Epidermal melanocyte (primary cell): ENCODE measurements around the gene STAT5B.
"Not testable (repeated sequence)": the region's sequence is repeated elsewhere in the genome, so short reads cannot be mapped to it uniquely, and the experiment has no call there.

Source experiments
- DNase-seq: peaks from one replicate; pipeline ENCODE4 v3.0.0; 2011; ENCODE audit warnings: low spot score; ENCODE audit not compliant: insufficient read length

STAT5B gene

DNA sequence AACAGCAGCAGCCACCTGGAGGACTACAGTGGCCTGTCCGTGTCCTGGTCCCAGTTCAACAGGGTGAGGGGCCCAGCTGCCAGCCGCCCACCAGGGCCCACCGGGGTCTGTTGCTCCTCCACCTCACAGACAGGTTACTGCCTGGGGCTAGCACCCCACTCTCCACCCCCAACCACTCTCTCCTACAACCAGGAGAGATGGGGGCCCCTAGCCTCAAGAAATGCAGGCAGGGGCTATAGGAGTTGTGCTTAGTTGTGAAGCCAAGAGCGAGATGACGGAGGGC lies 30.1 kb upstream of the STAT5B start:
- DNase-seq, result no peak

DNA sequence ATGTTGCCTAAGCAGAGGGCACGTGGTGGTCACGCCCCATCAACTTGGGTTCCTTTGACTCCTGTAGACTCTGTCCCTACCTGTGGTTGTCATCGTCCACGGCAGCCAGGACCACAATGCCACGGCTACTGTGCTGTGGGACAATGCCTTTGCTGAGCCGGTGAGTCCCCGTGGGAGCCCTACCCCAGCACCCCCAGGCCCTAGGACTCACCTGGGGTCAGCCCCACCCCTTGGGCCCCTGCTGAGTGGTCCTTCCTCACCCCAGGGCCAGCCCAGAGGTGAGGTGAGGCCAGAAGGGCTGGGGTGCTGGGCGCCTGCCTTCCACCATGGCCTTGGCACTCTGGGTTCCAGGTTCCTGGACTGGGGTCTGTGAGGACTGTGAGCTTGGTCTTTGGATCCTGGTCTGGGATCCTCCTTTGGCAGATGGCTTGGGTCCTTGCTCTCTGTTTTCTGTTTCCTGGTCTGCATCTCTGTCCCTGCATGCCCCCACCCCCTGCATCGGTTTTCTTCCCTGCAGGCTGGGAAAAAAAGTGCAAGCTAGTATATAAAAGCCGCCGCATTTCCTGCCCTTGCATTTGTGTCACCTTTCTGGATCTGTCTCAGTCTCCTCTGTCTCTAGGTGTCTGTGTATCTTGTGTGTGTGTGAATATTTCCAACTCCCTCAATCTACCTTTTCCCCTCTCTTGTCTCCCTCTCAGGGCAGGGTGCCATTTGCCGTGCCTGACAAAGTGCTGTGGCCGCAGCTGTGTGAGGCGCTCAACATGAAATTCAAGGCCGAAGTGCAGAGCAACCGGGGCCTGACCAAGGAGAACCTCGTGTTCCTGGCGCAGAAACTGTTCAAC lies 29.6 kb upstream of the STAT5B start:
- DNase-seq, result no peak

DNA sequence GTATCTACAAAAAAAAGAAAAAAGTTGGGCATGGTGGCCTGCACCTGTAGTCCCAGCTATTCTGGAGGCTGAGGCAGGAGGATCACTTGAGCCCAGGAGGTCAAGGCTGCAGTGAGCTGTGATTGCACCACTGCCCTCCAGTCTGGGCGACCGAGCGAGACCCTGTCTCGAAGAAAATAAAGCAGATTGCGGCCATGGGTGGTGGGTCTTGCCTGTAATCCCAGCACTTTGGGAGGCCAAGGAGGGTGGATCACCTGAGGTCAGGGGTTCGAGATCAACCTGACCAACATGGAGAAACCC lies 28.8 kb upstream of the STAT5B start:
- DNase-seq, result not testable (repeated sequence)

DNA sequence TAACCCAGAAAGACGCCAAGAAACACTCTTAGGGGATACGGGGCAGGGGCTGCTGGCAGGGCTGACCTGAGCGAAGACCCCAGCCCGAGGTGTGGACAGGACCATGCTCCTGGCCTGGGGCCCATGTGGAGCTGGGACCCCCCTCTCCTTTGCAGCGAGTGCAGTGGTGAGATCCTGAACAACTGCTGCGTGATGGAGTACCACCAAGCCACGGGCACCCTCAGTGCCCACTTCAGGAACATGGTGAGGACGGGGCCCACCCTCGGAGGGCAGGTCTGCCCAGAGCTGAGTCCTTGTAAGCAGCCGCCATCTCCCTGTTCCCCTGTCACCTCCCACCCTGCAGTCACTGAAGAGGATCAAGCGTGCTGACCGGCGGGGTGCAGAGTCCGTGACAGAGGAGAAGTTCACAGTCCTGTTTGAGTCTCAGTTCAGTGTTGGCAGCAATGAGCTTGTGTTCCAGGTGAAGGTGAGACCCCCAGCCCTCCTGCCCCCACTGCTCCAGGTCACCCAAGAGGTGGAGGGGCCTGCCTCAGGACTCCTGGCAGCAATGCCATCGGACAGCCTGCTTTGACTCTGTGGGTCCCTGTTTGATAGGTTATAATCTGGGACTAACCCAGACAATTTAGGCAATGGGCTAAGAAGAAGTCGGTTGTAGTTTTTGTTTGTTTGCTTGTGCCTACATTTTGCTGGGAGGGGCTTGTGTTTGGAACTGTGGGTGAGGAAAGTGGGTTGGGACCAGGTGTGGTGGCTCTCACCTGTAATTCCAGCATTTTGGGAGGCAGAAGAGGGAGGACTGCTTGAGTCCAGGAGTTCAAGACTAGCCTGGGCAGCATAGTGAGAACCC lies 28.2 kb upstream of the STAT5B start:
- DNase-seq, result no peak

DNA sequence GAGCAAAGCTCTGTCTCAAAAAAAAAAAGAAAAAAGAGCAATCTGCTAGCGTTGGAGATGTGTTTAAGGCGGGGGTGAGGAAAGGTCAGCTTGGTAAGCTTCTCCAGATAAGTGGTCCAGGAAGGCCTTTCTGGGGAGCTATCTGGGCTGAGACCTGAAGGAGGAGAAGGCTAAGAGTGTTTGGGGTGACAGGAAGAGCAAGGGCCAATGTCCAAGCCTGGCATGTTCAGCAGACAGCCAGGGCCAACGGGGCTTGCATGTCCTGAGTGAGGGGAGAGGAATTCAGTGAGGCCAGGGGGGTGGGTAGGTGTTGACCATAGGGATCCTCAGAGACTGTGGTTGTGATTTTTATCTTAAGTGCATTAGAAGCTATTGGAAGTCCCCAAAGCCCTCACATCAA lies 27.5 kb upstream of the STAT5B start:
- DNase-seq, result no peak

DNA sequence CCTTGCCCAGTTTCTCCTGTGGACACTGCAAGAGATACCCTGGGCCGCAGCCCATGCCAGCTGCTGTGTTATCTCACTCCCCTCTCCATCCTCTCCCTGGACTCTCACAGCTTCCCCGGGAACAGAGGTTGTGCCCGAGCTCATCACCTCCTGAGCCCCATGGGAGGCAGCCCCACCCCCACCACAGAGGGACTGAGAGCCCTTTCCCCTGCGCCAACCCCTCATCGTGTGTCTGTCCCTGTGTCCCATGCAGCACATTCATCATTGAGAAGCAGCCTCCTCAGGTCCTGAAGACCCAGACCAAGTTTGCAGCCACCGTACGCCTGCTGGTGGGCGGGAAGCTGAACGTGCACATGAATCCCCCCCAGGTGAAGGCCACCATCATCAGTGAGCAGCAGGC lies 24.8 kb upstream of the STAT5B start:
- no peak for DNase-seq

DNA sequence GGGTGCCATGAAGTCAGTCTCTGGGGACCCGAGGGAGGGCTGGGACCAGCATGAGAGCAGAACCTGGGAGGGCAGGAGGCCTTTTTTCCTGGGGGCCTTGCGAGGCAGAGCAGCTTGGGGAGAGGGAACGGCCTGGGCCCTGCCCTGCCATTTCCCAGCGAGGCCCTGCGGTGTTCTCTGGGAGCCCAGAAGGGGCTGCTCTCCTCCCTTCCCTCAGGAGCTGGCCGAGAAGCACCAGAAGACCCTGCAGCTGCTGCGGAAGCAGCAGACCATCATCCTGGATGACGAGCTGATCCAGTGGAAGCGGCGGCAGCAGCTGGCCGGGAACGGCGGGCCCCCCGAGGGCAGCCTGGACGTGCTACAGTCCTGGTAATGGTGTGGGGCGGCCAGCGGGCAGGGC lies 23.7 kb upstream of the STAT5B start:
- not testable (repeated sequence) for DNase-seq

DNA sequence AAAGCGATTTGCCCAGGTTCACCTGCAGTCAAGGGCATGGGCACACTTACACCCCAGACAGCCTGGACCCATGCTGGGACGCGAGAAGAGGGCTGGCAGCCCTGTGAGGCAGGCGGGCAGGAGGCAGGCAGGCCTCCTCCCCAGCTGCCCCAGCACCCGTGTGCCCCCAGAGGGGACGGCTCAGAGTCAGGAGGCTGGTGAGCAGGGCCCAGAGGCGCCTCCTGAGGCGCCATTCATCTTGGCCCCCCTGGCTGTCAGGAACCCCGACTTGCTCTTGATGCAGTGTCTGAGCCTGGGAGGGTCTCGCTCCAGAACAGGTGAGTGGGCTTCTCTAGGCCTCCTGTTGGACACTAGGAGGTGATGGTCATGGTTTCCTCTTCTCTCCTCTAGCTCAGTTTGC lies 23.2 kb upstream of the STAT5B start:
- not testable (repeated sequence) for DNase-seq

DNA sequence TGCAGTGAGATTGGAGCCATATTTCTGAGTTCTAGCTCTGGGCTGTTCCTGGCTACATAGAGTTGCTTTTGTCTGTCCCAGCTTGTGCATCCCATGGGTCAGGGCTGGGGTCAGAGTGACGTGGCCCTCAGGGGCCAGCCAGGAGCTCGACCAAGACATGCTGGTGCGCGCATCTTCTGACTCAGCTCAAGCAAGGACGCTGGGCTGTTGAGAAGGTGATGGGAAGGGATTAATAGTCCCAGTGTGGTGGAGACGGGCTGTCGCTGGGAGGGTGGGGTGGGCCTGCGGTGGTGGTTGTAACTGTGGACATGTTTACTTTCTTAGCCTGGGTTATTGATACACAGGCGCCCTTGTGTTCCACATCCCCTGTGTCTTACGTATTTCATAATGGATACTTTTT lies 21.6 kb upstream of the STAT5B start:
- not testable (repeated sequence) for DNase-seq

DNA sequence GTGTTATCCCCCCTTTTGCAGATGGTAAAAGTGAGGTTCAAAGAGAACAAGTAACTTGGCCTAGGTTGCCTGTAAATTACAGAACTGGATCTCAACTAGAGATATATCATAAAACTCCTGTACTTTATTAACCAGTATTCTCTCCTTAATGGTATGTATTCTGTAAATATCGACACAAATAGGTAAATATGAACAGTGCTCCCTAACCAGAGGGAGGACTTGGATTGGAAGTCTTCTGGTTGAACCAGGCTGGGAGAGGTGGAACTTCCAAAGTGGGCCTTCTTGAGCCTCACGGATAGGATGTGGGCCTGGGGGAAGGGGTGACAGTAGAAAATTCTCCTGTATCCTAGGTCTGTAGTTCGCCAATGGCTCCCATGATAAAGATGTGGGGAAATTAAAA lies 19.8 kb upstream of the STAT5B start:
- DNase-seq, result no peak

DNA sequence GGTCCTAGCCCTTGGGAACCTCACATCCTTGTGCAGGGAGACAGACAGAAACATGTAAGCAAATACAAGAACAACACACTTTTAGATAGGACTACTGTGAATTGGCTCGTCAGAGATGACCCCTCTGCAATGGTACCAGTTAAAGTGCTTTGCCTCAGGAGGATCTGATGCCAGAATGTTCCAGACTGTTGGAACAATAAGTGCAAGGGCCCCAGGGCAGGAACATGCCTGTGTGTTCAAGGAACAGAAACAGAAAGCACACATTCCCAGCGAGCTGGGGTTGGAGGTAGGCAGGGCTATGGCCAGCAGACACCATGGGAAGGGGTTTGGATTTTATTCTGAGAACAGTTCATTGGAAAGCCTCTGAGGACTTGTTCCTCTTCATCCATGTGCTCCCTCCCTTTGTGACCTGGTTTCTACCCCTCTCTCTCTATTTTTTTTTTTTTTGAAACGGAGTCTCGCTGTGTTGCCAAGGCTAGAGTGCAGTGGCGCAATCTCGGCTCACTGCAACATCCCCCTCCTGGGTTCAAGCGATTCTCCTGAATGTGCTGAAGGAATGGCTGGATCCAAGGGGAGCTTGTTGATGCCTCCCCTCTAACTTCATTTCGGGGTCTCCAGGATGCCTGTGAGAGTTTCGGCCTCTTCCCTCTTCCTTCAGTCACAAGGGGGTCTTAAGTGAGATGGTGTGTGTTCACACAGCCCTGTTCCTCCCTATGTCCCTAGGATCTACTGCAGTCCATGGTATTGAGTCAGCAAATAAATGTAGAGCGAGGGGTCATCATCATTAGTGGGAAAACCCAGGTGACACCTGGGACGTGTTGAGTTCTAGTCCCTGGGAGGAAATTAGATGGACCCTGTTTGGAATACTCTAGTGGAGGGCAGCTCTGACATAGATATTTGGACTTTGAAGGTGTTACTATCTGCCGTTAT lies 18.5 kb upstream of the STAT5B start:
- DNase-seq, result no peak

DNA sequence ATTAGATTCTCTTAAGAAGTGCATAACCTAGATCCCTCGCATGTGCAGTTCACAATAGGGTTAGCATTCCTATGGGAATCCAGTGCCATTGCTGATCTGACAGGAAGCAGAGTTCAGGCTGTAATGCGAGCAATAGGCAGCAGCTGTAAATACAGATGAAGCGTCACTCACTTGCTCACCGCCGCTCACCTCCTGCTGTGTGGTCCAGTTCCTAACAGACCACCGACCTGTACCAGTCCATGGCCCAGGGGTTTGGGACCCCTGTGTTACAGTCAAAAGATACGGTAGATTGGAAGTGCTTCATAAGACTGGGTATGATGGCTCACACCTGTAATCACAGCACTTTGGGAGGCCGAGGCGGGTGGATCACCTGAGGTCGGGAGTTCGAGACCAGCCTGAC lies 14.9 kb upstream of the STAT5B start:
- no peak for DNase-seq

DNA sequence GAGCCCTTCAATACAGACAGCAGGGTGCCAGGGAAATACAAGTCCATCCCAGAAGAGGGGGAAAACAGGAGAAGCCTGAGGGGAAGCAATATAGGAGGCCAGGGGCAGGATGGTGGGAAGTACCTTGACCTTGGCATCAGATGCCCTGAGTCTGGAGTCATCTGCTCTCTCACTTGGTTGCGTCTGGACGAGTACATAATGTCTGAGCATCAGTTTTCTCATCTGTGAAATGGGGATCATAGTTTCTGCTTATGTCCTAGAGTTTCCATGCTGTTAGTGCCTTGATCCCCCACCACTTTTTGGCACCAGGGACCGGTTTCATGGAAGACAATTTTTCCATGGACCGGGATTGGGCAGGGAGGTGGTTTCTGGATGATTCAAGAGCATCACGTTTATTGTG lies 14.4 kb upstream of the STAT5B start:
- no peak for DNase-seq

DNA sequence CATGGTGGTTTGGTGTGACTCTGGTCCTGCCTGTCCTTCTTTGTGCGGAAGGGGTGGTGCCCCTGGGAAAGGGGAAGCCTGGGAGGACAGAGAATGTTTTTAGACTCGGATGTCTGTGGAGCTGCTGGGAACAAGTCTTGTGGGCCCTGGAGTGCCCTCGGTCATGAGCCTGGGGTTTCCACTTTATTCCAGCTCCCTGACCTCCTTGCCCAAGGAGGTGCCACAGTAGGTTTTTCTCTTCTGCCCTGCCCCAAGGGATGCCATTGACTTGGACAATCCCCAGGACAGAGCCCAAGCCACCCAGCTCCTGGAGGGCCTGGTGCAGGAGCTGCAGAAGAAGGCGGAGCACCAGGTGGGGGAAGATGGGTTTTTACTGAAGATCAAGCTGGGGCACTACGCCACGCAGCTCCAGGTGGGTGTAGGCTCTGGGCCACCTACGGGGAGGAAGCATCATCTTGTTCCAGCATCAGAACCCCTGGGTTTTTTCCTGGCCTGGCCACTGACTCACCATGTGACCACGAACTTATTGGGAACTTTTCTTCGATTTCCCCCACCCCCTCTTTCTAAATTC lies 13.5 kb upstream of the STAT5B start:
- no peak for DNase-seq

DNA sequence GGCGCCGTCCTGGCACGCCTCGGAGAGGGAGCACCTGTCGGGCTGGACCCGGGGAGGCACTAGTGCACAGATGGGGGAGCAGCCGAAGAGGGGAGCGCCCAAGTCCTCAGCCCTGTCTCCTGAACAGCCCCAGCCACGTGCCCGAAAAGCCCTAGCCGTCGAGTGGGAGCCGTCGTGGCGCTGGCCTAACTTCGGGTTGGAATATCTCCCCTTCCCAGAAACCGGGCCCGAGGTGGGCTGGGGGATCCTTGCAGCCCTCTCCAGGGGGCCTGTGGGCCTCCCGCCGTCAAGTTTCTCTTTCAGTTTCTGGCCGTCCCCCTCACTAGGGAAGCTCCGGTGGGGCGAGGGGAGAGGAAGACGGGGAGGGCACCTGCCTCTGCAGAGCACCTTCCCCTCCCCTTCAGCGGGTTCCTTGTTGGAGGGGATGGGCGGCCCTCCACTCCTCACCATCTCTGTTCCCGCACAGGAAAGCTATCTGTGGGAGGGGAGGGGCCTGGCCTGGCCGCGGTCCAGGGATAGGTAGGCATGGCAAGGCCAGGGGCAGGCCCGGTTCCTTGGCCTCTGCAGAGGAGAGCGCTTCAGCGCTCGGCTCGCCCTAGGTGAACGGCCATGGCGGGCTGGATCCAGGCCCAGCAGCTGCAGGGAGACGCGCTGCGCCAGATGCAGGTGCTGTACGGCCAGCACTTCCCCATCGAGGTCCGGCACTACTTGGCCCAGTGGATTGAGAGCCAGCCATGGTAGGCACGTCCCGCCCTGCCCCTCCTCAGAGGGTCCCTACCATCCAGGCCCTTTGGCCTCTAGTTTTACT lies 12.8 kb upstream of the STAT5B start:
- no peak for DNase-seq

DNA sequence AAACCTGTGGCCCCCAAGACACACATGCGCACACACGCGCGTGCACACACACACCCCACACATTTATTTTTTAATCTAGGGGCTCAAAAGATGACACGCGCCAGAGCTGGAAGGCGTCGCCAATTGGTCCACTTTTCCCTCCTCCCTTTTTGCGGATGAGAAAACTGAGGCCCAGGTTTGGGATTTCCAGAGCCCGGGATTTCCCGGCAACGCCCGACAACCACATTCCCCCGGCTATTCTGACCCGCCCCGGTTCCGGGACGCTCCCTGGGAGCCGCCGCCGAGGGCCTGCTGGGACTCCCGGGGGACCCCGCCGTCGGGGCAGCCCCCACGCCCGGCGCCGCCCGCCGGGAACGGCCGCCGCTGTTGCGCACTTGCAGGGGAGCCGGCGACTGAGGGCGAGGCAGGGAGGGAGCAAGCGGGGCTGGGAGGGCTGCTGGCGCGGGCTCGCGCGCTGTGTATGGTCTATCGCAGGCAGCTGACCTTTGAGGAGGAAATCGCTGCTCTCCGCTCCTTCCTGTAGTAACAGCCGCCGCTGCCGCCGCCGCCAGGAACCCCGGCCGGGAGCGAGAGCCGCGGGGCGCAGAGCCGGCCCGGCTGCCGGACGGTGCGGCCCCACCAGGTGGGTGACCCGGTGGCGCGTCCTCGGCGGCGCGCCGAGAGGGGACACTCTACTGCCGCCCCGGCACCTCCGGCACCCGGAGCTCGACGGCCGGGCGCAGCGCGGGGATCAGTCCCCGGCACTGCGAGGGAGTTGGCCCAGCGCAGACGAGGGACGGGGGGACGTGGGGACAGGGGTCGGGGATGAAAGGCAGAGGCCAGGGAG lies 12.0 kb upstream of the STAT5B start, which contains the start of gene STAT5A:
Gene STAT5A, plus strand, starts transcription at position 522 of the 826 bp plus-strand sequence. CDS start 914 bp downstream, outside the sequence.
- peak; percentile 89 for DNase-seq

DNA sequence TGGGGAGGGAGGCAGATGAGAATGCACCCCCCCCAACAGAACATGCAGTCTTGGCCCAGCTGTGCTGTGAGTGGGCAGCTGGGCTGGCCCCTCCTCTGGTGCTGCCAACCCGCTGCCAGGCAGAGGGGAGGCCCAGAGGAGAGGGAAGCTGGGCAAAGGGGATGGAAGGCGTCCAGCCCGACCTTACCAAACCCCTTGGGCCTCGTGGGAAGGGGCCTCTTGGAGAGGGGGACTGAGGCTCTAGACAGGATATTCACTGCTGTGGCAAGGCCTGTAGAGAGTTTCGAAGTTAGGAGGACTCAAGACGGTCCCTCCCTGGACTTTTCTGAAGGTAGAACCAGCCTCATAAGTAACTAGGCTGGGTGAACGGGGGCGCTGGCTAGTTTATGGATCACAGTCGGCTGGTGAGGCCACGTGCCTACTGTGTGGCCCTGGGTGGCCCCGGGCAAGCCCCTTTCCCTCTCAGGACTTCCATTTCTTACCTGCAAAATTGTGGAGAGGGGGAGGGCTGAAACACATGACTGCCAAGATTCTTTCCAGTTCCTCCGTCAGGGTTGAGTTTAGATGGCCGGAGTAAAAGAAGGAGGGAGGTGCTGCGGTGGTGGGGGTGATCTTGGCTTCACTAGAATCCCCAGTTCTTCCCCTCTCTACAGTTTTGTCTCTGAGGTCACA lies 11.2 kb upstream of the STAT5B start:
- DNase-seq, result peak; percentile 86

DNA sequence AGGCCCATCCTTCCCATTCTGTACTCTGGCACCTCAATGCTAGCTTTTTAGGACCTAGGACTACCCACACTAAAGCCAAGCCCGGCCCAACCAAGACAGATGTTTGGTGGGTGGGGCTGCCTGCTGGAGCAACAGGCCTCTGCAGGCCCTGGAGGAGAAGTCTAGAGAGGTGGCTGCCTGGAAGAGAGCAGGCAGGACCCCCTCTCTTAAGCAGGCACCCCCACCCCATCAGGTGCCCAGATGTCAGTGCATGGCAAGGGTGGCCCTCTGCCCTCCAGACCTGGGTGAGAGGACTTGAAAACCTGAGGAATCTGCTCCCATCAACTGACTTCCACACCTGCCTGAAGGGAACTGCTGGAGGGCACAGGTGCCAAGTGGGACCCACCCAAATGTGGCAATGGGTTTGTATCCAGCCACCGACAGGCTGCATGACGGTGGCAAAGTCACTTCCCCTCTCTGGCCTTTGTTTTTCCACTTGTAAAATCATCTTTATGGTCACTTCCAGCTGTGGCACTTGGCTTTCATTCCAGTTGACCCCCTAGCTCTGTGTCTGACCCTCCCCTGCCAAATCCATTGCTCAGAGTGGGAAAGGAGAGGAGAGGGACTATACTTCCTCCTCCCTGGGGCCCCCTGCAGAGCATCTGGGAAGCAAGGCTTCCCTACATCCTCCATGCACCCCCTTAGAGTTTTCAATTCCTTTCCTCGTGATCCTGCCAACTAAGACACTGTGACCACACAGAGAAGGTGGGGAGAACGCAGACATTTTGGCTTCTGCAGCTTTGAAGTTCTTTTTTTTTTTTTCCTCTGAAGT lies 10.4 kb upstream of the STAT5B start:
- no peak for DNase-seq
